Astrocyte (in vitro differentiated cells and primary cell): ENCODE results near the gene H2BK1. TPM values are rescaled to one million over a fixed set of nuclear protein-coding genes. Genes with fewer than 3 reads are reported as not detected.
A peak's percentile ranks its signal among the peaks of the same experiment; 100 is the strongest.

Experiments used
- DNase-seq: peaks from one replicate; pipeline ENCODE4 v3.0.0-alpha.2; 2010; ENCODE audit warnings: low read depth
- FAIRE-seq: peaks from 2 replicates; lab custom pipeline; 2011; peaks lifted over from hg19 to GRCh38; lab: Jason Lieb, UNC
- H2AFZ ChIP-seq: 2 replicates; pipeline ENCODE4 v1.6.0; 2012; ENCODE audit warnings: low read depth, low read length, inconsistent platforms
- H3K27ac ChIP-seq: 2 replicates; pipeline ENCODE4 v1.5.1; 2011; ENCODE audit warnings: low read depth, low read length, inconsistent platforms
- H3K27me3 ChIP-seq: 2 replicates; pipeline ENCODE4 v1.6.0; 2011; ENCODE audit warnings: low read length, inconsistent platforms; ENCODE audit not compliant: insufficient read depth
- H3K36me3 ChIP-seq: 2 replicates; pipeline ENCODE4 v1.5.1; 2011; ENCODE audit warnings: low read length, inconsistent platforms; ENCODE audit not compliant: insufficient read depth
- H3K4me1 ChIP-seq: 2 replicates; pipeline ENCODE4 v1.5.1; 2011; ENCODE audit warnings: low read length, inconsistent platforms; ENCODE audit not compliant: insufficient read depth
- H3K4me2 ChIP-seq: 2 replicates; pipeline ENCODE4 v1.6.0; 2012; ENCODE audit warnings: low read length, inconsistent platforms
- H3K4me3 ChIP-seq: 2 replicates; pipeline ENCODE4 v1.5.1; 2011; ENCODE audit warnings: low read depth, mild to moderate bottlenecking, low read length, inconsistent platforms; ENCODE audit not compliant: insufficient read depth
- H3K79me2 ChIP-seq: 2 replicates; pipeline ENCODE4 v1.6.0; 2012; ENCODE audit warnings: mild to moderate bottlenecking, low read length, inconsistent platforms; ENCODE audit not compliant: insufficient read depth
- H3K9ac ChIP-seq: 2 replicates; pipeline ENCODE4 v1.6.0; 2012; ENCODE audit warnings: mild to moderate bottlenecking, low read length, inconsistent platforms
- H3K9me3 ChIP-seq: 2 replicates; pipeline ENCODE4 v1.5.1; 2012; ENCODE audit warnings: low read depth, mild to moderate bottlenecking, low read length, inconsistent platforms; ENCODE audit not compliant: insufficient read depth
- H4K20me1 ChIP-seq: 2 replicates; pipeline ENCODE4 v1.6.0; 2012; ENCODE audit warnings: low read length, inconsistent platforms; ENCODE audit not compliant: insufficient read depth
- H3K27ac Mint-ChIP-seq: one replicate; pipeline ENCODE4 v1.8.0; 2021; ENCODE audit warnings: mild to moderate bottlenecking, mixed read lengths; ENCODE audit not compliant: unreplicated experiment
- H3K27me3 Mint-ChIP-seq: one replicate; pipeline ENCODE4 v1.8.0; 2021; ENCODE audit warnings: low read depth, mixed read lengths; ENCODE audit not compliant: unreplicated experiment
- H3K36me3 Mint-ChIP-seq: one replicate; pipeline ENCODE4 v1.8.0; 2021; ENCODE audit warnings: low read depth, mixed read lengths; ENCODE audit not compliant: unreplicated experiment
- H3K4me1 Mint-ChIP-seq: one replicate; pipeline ENCODE4 v1.8.0; 2021; ENCODE audit warnings: low read depth, mixed read lengths; ENCODE audit not compliant: unreplicated experiment
- H3K4me3 Mint-ChIP-seq: one replicate; pipeline ENCODE4 v1.8.0; 2021; ENCODE audit warnings: mild to moderate bottlenecking, moderate library complexity, mixed read lengths; ENCODE audit not compliant: unreplicated experiment
- H3K9me3 Mint-ChIP-seq: one replicate; pipeline ENCODE4 v1.8.0; 2021; ENCODE audit warnings: mild to moderate bottlenecking, mixed read lengths; ENCODE audit not compliant: unreplicated experiment
- EZH2 ChIP-seq: IDR thresholded peaks from 2 replicates; pipeline ENCODE4 v1.6.1; 2012; ENCODE audit warnings: mild to moderate bottlenecking, low read length, inconsistent platforms; ENCODE audit not compliant: insufficient read depth
- total RNA-seq: library from RNA; stranded (reverse); gene quantifications from 2 replicates; pipeline ENCODE4 v1.2.1, GENCODE V29; 2021
- TF ChIP-seq, protein P1 (sequence below): IDR thresholded peaks from 2 replicates; pipeline ENCODE4 v1.5.1; 2011; ENCODE audit warnings: low read depth, mild to moderate bottlenecking, inconsistent platforms, low read length, moderate library complexity; ENCODE audit not compliant: insufficient read depth

The H2BK1 gene
- total RNA-seq, 1 donor from 2014 or later, result not detected

GRCh38 chr7:151166629-151167196 lies 43.6 kb downstream of the H2BK1 start:
- Histone ChIP-seq H3K9me3 (no peaks in the 10 kb centered on the region), H3K4me1 (peaks cover 3% of the 10 kb centered on the region), H2AFZ (no peak overlapping the region), H3K79me2 (no peaks in the 10 kb centered on the region), H3K36me3 (no peaks in the 10 kb centered on the region), H4K20me1 (peaks cover 6% of the 10 kb centered on the region), H3K4me3 (peak overlapping the region; percentile 17), H3K9ac (no peak overlapping the region), H3K4me2 (peak overlapping the region; percentile 76), H3K27ac (no peak overlapping the region), H3K27me3 (peaks cover 77% of the 10 kb centered on the region)
- H3K36me3 Mint-ChIP-seq, result no peaks in the 10 kb centered on the region
- peak overlapping the region; percentile 72 for H3K4me3 Mint-ChIP-seq
- H3K27ac Mint-ChIP-seq, result no peak overlapping the region
- FAIRE-seq, result no peak
- H3K4me1 Mint-ChIP-seq, result peaks cover 3% of the 10 kb centered on the region
- TF ChIP-seq EZH2, result peak; percentile 99
- TF ChIP-seq, protein P1, sequence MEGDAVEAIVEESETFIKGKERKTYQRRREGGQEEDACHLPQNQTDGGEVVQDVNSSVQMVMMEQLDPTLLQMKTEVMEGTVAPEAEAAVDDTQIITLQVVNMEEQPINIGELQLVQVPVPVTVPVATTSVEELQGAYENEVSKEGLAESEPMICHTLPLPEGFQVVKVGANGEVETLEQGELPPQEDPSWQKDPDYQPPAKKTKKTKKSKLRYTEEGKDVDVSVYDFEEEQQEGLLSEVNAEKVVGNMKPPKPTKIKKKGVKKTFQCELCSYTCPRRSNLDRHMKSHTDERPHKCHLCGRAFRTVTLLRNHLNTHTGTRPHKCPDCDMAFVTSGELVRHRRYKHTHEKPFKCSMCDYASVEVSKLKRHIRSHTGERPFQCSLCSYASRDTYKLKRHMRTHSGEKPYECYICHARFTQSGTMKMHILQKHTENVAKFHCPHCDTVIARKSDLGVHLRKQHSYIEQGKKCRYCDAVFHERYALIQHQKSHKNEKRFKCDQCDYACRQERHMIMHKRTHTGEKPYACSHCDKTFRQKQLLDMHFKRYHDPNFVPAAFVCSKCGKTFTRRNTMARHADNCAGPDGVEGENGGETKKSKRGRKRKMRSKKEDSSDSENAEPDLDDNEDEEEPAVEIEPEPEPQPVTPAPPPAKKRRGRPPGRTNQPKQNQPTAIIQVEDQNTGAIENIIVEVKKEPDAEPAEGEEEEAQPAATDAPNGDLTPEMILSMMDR, result no peak
- H3K9me3 Mint-ChIP-seq, result peaks cover 5% of the 10 kb centered on the region
- no peak for DNase-seq
- peaks cover 34% of the 10 kb centered on the region for H3K27me3 Mint-ChIP-seq

DNA sequence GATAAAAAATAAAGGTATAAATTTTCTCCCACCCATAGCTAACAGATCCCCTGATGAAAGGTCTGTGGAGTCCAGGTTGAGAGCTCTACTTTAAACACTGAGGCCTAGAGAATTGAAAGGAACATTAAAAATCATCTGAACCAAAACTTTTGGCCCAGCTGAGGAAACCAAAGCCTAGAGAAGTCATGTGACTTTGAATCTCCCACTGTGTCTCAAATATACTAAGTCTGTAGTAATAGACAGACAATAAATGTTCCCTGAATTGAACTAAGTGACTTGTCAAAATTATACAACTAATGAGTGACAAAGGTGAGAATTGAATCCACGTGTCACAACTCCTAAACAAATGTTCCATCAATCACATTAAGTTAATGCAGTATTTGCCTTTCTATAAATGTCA lies 48.5 kb downstream of the H2BK1 start:
- no peak for FAIRE-seq
- no peak overlapping the region for H3K9ac ChIP-seq
- H3K4me1 ChIP-seq, result peaks cover under 1% of the 10 kb centered on the region
- no peaks in the 10 kb centered on the region for H3K9me3 ChIP-seq
- no peaks in the 10 kb centered on the region for H3K36me3 ChIP-seq
- peaks cover 3% of the 10 kb centered on the region for H3K4me1 Mint-ChIP-seq
- no peak overlapping the region for H3K4me2 ChIP-seq
- H3K27me3 Mint-ChIP-seq, result peaks cover 12% of the 10 kb centered on the region
- no peak overlapping the region for H3K4me3 ChIP-seq
- no peaks in the 10 kb centered on the region for H4K20me1 ChIP-seq
- DNase-seq, result no peak
- no peak overlapping the region for H2AFZ ChIP-seq
- H3K27ac ChIP-seq, result no peak overlapping the region
- no peaks in the 10 kb centered on the region for H3K79me2 ChIP-seq
- TF ChIP-seq, protein P1, result no peak
- no peak for TF ChIP-seq EZH2
- no peak overlapping the region for H3K4me3 Mint-ChIP-seq
- peaks cover 56% of the 10 kb centered on the region for H3K27me3 ChIP-seq
- H3K36me3 Mint-ChIP-seq, result no peaks in the 10 kb centered on the region
- no peak overlapping the region for H3K27ac Mint-ChIP-seq
- H3K9me3 Mint-ChIP-seq, result no peaks in the 10 kb centered on the region

Other genes starting within 250 kb of the H2BK1 start
- 4.5 and 4.6 TPM in 2 replicates for gene KCNH2, start 232.2 kb downstream of the H2BK1 start, total RNA-seq
- 1.8 and 2.0 TPM in 2 replicates for gene NOS3, start 219.5 kb downstream of the H2BK1 start, total RNA-seq
- gene ATG9B, start 186.0 kb downstream of the H2BK1 start, total RNA-seq, result 1.8 and 2.2 TPM in 2 replicates
- gene ABCB8, start 182.0 kb downstream of the H2BK1 start, total RNA-seq, result 52.2 and 53.3 TPM in 2 replicates
- 3.9 and 5.9 TPM in 2 replicates for gene ASIC3, start 162.0 kb downstream of the H2BK1 start, total RNA-seq
- gene CDK5, start 152.6 kb downstream of the H2BK1 start, total RNA-seq, result 47.9 and 55.1 TPM in 2 replicates
- 302 and 351 TPM in 2 replicates for gene SLC4A2, start 150.9 kb downstream of the H2BK1 start, total RNA-seq
- 56.1 and 61.6 TPM in 2 replicates for gene FASTK, start 129.7 kb downstream of the H2BK1 start, total RNA-seq
- gene TMUB1, start 127.0 kb downstream of the H2BK1 start, total RNA-seq, result 42.9 and 44.9 TPM in 2 replicates
- 123 and 156 TPM in 2 replicates for gene AGAP3, start 124.0 kb downstream of the H2BK1 start, total RNA-seq
- gene GBX1, start 42.8 kb downstream of the H2BK1 start, total RNA-seq, result not detected in 2 replicates
- not detected in 2 replicates for gene ASB10, start 23.2 kb downstream of the H2BK1 start, total RNA-seq
- 53.2 and 54.3 TPM in 2 replicates for gene ABCF2, start 16.7 kb upstream of the H2BK1 start, total RNA-seq
- 84.7 and 101 TPM in 2 replicates for gene CHPF2, start 22.0 kb upstream of the H2BK1 start, total RNA-seq
- gene SMARCD3, start 38.2 kb upstream of the H2BK1 start, total RNA-seq, result 47.7 and 50.0 TPM in 2 replicates
- 38.8 and 41.6 TPM in 2 replicates for gene NUB1, start 131.3 kb upstream of the H2BK1 start, total RNA-seq
- 2.5 and 3.6 TPM in 2 replicates for gene WDR86, start 199.6 kb upstream of the H2BK1 start, total RNA-seq
- not detected in 2 replicates for gene CRYGN, start 229.7 kb upstream of the H2BK1 start, total RNA-seq